Stimulated activated CD4-positive, alpha-beta T cell treated with anti-CD3 and anti-CD28 coated beads, Interleukin-15, amount 100 ng/mL, for 48 hours (primary cell): ENCODE measurements around the gene DNAH2.

Source experiments
- DNase-seq, 2 donors: peaks; one replicate each; pipeline ENCODE4 v3.0.0-alpha.2; 2020; ENCODE audit warnings: low read depth in 2 of 2

Gene DNAH2

GRCh38 chr17:7702776-7703175 is 14.8 kb upstream of the DNAH2 start:
- DNase-seq: no peak

DNA sequence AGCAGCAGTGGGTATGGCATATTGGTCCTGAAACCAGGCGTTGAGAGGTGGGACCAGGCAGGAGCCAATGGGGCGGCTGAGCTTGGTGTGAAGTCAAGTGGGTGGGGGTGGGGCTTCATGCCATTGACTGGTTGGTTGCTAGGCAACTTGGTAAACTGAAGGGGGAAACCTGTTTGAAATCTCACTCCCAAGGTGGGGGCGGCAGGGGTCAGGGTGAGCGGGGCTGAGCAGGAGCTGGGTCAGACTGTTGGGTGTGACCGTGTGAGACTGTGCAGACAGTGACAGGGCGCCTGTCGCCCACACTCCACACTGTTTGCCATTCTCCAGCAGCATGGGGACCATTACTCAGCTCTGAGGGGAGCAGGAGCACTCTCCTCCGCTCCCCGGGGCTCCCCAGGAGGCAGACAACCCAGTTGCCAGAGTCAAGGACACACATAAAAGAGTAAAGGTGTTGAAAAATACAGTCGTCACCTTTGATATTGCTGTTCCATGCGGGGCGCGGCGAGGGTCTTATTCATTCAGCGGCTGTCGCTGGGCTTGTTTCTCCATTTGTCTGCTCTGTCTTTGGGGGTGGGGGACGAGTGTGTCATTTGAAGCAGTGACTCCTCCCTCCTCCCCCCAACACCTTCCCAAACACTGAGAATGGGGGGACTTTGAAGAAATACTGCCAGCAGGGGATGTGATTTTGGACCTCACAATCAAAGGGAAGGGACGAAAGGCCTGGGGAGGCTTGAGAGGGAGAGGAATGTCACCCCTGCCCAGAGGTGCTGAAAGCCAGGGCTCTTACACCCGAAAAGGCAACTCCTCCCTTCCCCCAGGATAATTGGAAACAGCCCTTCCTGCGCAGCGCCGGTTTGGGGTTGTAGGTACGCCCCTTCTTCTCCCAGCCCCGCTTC is 13.7 kb upstream of the DNAH2 start:
- DNase-seq: no peak

- no peak for DNase-seq
Observed at GRCh38 chr17:7704601-7705268, 12.8 kb upstream of the DNAH2 start, which contains the start of gene EFNB3. EFNB3 (plus strand) TSS chr17:7705202; CDS start chr17:7705599, 397 bp downstream.

GRCh38 chr17:7705269-7706255 is 12.0 kb upstream of the DNAH2 start:
- DNase-seq: no peak

DNA sequence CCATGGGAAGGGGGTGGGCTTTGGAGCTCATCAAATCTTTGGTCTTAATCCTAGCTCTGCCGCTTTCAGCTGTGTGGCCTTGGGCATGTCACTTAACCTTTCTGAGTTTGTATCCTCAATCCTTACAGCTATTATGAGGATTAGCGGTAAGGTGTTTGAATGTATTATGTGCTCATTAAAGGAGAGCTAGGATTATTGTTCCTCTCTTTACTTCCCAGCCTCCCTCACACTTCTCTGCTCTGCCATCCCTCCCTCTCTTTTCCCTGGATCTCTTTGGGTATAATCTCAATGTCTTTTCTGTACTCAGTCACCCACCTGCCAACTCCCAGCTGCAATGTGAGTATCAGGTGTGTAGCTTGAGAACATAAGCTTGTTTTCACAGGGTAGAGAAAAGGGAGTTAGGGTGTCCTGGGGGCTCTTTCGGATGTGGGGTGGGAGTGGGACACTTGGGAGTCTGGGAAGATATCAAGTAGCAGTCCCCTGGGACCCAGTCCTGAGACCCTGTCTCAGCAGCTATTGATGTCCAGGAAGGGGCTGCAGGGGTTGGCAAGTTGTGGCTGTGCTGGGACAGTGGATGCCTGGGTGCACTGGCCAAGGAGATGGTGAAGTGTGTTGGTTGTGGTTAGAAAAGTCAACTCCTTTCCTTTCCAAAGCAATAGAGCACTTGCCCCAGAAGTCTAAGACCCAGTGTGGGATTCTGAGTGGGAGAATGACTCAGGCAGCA is 10.8 kb upstream of the DNAH2 start:
- no peak for DNase-seq

GRCh38 chr17:7707446-7707845 is 10.1 kb upstream of the DNAH2 start:
- no peak for DNase-seq

GRCh38 chr17:7707858-7708750 is 9.4 kb upstream of the DNAH2 start:
- no peak for DNase-seq

DNA sequence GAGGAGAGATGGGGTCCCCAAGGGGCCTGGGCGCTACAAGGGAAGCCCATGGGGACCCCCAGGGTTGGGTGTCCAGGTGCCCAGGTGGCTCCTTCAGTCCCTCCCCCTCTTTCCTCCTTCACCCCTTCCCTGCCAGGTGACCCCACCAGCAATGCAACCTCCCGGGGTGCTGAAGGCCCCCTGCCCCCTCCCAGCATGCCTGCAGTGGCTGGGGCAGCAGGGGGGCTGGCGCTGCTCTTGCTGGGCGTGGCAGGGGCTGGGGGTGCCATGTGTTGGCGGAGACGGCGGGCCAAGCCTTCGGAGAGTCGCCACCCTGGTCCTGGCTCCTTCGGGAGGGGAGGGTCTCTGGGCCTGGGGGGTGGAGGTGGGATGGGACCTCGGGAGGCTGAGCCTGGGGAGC is 8.5 kb upstream of the DNAH2 start:
- DNase-seq: no peak

DNA sequence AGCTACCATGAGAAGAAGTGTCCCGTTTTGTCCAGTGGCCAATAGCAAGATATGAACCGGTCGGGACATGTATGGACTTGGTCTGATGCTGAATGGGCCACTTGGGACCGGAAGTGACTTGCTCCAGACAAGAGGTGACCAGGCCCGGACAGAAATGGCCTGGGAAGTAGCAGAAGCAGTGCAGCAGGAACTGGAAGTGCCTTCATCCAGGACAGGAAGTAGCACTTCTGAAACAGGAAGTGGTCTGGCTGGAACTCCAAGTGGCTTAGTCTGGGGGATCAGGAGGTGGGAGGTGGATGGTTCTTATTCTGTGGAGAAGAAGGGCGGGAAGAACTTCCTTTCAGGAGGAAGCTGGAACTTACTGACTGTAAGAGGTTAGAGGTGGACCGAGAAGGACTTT is 7.2 kb upstream of the DNAH2 start:
- no peak for DNase-seq

GRCh38 chr17:7711051-7711755 is 6.3 kb upstream of the DNAH2 start:
- no peak for DNase-seq

DNA sequence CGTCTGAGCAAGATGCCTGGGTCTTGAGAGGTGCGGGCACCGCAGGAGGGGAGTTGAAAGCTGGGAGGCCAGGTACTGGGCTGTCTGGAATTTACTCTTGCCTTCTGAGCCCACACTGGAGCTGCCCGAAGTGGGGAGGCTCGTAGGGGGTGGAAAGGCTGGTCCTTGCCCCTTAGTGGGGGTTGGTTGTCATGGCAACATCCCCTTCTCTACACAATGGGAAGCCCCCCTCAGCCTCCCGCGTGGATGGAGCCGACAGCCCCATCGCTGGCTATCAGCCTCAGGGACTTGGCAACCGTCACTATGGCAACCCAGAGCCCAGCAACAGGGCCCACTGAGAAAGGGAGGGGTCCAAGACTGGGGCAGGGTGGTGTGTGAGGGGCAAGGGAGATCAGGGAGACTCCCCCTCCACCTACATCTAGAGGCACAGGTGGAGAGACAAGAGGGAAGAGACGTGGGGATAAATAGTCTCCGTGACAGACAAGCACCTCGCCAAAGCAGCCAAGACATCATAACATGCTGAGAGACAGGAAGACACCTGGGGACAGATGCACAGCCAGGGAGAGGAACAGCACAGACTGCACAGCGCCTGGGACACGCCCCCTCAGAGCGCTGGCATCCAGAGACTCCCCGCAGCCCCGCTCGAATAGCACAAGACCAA is 5.3 kb upstream of the DNAH2 start:
- DNase-seq: no peak

DNA sequence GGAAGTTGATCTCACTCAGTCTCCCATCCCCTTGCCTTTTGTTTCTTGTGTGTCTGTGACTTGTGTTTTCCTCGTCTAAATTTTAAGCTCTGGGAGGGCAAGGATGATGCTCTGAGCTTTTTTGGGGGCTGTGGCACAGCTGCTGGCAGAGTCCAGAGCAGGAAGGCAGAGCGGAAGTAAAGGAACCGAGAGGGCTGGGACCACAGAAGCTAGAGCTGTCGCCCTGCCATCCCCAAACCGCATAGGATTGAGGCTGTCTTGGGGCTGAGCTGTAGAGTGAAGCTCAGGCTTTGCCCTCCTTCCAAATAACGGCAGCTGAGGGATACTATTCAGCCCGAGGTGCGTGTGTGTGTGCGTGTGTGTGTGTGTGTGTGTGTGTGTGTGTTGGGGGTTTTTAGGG is 3.8 kb upstream of the DNAH2 start:
- DNase-seq: no peak

DNA sequence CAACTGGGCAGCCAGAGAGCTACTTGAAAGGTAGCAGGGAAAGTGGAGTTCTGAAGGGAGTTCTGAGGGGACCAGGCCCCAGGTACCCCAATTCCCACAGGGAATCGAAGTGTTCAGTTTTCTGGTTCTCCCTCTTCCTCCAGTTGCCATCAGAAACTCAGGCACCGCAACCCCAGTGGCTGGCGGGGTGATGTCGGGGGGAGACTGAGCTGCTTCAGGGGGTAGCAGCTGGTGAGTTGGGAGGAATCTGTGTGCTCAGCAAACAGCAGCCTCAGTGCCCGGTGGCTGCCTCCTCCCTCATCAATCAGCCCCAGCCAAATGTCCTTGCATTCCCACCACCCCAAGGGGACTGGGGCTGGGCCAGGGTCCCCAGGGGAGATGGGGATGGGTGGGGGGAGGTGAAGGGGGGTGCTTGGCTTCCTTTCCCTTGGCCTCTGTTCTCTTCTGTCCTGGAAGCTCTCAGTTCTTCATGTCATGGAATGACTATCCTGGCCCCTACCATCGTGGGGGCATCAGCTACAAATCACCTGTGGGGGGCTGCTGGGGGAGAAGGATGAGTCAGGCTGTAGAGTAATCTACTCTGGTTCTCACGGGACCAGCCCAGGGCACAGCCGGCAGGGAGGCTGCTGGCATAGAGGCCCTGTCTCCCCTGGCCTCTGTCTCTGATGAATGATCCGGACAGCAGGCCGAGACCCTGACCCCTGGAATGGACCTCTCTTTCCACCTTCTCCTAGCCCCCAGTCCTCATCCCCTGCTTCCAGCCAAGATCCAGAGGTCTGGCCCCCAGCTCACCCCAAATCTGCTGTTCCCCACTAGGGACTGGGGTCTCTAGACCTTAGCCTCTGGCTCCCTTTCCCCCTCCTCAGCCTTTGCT is 2.6 kb upstream of the DNAH2 start:
- no peak for DNase-seq

- DNase-seq: no peak
Observed at GRCh38 chr17:7715936-7716886, 1.3 kb upstream of the DNAH2 start.

GRCh38 chr17:7717756-7718350 is 309 bp downstream of the DNAH2 start:
- no peak for DNase-seq

- no peak for DNase-seq
Observed at GRCh38 chr17:7719661-7720060, 2.1 kb downstream of the DNAH2 start.
